ENCODE measurements around the gene EFCAB12.
"Not testable (repeated sequence)": the region's sequence is repeated elsewhere in the genome, so short reads cannot be mapped to it uniquely, and the experiment has no call there.

The EFCAB12 gene

DNA sequence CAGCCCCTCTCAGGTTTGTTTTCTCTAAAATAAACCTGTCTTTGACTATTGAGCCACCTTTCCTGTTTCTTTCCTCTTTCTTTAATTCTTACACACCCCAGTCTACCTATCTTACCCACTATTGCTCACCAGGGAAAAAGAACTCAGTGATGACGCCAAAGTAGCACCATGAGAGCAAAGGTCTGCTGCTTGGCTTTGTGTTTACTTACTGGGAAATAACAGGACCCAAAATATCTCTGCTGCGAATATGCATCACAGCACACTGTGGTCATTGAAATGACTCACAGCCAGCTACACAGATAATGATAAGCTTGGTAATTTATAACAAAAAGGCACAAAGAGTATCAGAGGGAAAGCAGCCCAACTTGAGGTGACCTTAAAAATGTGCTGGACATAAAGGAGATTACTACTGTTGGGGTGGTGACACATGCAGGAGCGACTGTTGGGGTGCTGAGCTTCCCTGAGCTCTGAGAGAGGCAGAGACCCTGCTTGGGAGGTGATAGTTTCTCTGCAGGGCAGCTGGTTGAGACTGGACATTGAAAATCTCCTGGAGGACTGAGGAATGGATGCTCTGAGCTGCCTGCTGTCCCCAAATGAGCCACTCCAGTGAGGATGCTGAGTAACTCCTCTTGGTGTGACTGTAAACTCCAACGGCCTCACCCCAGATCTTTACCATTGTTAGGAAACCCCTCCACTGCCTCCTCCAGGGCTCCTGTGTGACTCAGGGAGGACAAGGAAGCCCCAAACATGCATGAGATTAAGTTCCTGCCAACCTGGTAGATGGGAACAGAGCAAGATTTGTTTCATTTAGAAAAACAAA is 14.5 kb downstream of the EFCAB12 start:
- TF ChIP-seq, protein P1, sequence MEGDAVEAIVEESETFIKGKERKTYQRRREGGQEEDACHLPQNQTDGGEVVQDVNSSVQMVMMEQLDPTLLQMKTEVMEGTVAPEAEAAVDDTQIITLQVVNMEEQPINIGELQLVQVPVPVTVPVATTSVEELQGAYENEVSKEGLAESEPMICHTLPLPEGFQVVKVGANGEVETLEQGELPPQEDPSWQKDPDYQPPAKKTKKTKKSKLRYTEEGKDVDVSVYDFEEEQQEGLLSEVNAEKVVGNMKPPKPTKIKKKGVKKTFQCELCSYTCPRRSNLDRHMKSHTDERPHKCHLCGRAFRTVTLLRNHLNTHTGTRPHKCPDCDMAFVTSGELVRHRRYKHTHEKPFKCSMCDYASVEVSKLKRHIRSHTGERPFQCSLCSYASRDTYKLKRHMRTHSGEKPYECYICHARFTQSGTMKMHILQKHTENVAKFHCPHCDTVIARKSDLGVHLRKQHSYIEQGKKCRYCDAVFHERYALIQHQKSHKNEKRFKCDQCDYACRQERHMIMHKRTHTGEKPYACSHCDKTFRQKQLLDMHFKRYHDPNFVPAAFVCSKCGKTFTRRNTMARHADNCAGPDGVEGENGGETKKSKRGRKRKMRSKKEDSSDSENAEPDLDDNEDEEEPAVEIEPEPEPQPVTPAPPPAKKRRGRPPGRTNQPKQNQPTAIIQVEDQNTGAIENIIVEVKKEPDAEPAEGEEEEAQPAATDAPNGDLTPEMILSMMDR (IDR thresholded peaks at IDR 0.05; ENCODE audit: insufficient read depth, missing control alignments) = no peak
- FAIRE-seq = no peak
- no peak for DNase-seq (ENCODE audit: insufficient read length, low spot score)

DNA sequence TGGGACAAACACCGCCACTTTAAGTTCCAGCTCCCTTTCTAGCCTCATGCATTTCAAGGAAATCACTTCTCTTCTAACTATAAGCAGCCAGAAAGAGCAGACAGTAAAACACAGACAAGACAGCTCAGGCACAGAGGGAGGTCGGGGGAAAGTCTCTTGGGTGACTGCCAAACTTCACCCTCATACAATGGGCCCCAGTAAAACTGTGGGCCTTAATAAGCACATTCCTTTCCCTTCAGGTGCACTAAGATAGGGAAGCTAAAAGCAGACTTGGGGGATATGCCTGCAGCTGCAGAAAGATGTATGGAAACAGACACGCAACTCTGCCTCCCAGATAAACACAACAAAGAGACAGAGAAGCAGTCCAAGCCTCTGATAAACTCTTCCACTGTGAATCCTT is 15.2 kb downstream of the EFCAB12 start:
- not testable (repeated sequence) for FAIRE-seq; DNase-seq (ENCODE audit: insufficient read length, low spot score)

- DNase-seq (ENCODE audit: insufficient read length, low spot score) (no peak), FAIRE-seq (no peak)
- TF ChIP-seq, protein P1 (IDR thresholded peaks at IDR 0.05; ENCODE audit: insufficient read depth, missing control alignments) = no peak
Observed at GRCh38 chr3:129412542-129413198, 15.8 kb downstream of the EFCAB12 start.

- TF ChIP-seq, protein P1 (IDR thresholded peaks at IDR 0.05; ENCODE audit: insufficient read depth, missing control alignments) = no peak
- no peak for FAIRE-seq
- no peak for DNase-seq (ENCODE audit: insufficient read length, low spot score)
Observed at GRCh38 chr3:129410971-129411370, 17.5 kb downstream of the EFCAB12 start.

DNA sequence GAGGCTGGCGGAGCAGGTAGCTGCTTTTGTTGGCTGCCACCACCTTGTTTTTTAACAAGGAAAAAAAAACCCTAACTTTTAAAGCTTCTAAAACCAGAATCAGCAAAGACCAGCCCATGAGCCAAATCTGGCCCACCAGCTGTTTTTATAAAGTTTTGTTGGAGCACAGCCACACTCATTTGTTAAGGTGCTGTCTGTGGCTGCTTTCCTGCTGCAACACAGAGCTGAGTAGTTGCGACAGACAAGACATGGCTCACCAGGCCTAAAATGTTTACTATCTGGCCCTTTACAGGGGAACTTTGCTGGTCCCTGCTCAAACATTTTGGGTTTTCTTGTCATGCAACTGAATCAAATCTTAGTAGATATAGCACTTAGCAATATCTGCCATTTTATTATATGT is 18.9 kb downstream of the EFCAB12 start:
- TF ChIP-seq, protein P1 (IDR thresholded peaks at IDR 0.05; ENCODE audit: insufficient read depth, missing control alignments) = no peak
- DNase-seq (ENCODE audit: insufficient read length, low spot score) = no peak
- no peak for FAIRE-seq

- FAIRE-seq (no peak), DNase-seq (ENCODE audit: insufficient read length, low spot score) (no peak)
- TF ChIP-seq, protein P1 (IDR thresholded peaks at IDR 0.05; ENCODE audit: insufficient read depth, missing control alignments) = no peak
Observed at GRCh38 chr3:129404610-129405009, 23.8 kb downstream of the EFCAB12 start.

GRCh38 chr3:129404130-129404529 is 24.3 kb downstream of the EFCAB12 start:
- FAIRE-seq (no peak), DNase-seq (ENCODE audit: insufficient read length, low spot score) (no peak)
- TF ChIP-seq, protein P1 (IDR thresholded peaks at IDR 0.05; ENCODE audit: insufficient read depth, missing control alignments) = no peak

Measured in D721Med (cell line).